Stimulated activated CD4-positive, alpha-beta T cell treated with anti-CD3 and anti-CD28 coated beads, Interleukin-12 subunit alpha, Interleukin-12 subunit beta, amount 100 ng/mL, for 48 hours (primary cell): ENCODE results near the gene KDM3A.

Experiments used
- DNase-seq, 3 donors: peaks; one replicate each; pipeline ENCODE4 v3.0.0-alpha.2; 2020; ENCODE audit warnings: low read depth in 2 of 3, low spot score in 1 of 3

Gene KDM3A

GRCh38 chr2:86512892-86513291, 71.7 kb downstream of the KDM3A start:
- no peak for DNase-seq

GRCh38 chr2:86513948-86514660, 72.9 kb downstream of the KDM3A start:
- DNase-seq, result no peak

- DNase-seq, result no peak
Observed at GRCh38 chr2:86518481-86518880, 77.3 kb downstream of the KDM3A start.

- no peak for DNase-seq
Observed at GRCh38 chr2:86519349-86519748, 78.2 kb downstream of the KDM3A start.

- DNase-seq, result no peak
Observed at GRCh38 chr2:86520153-86520552, 79.0 kb downstream of the KDM3A start.

GRCh38 chr2:86521922-86522321, 80.8 kb downstream of the KDM3A start:
- no peak for DNase-seq

GRCh38 chr2:86522711-86523110, 81.5 kb downstream of the KDM3A start:
- DNase-seq, result no peak

GRCh38 chr2:86523491-86523890, 82.3 kb downstream of the KDM3A start:
- no peak for DNase-seq

GRCh38 chr2:86525421-86526340, 84.5 kb downstream of the KDM3A start:
- no peak for DNase-seq

- no peak for DNase-seq
Observed at GRCh38 chr2:86533589-86533988, 92.4 kb downstream of the KDM3A start.

GRCh38 chr2:86541334-86541733, 100.2 kb downstream of the KDM3A start:
- DNase-seq, result no peak
